Adrenal gland (tissue), 5 donors: Measurements from ENCODE around the gene GALNT7.
A peak's percentile ranks its signal among the peaks of the same experiment; 100 is the strongest.

Experiments used
- POLR2A ChIP-seq, 2 donors: fragments of 450-650 bp; IDR thresholded peaks; one replicate each; pipeline ENCODE4 v1.6.1; 2017; ENCODE audit warnings: antibody characterized with exemption in 2 of 2, mild to moderate bottlenecking in 2 of 2, moderate library complexity in 1 of 2
- TF ChIP-seq, protein P1 (sequence below), 6 experiments: fragments of 450-650 bp in 4 of 6; fragments of 200-600 bp in 2 of 6; sonication (generic) in 1 of 6; IDR thresholded peaks; 1 replicate in 5 of 6; 2 replicates in 1 of 6; pipeline versions ENCODE4 v1.5.1 to v1.8.0; 2016 to 2021; ENCODE audit warnings: antibody characterized with exemption in 6 of 6, mild to moderate bottlenecking in 2 of 6, moderate library complexity in 1 of 6
- donor health status: DM: no; HTN: no; CAD: no.

DNA sequence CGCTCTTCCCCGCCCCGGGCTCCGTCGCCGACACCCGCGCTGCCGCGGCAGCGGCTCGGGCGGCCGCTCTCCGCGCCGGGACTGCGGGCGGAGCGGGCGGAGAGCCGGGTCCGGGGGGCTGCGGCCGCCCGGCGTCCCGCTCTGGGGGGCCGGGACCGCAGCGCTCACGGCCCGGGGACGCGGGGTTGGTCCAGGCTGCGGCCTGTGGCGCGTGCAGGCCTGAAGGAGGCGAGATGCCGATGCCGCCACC, 492 bp downstream of the GALNT7 start:
- TF ChIP-seq, protein P1, sequence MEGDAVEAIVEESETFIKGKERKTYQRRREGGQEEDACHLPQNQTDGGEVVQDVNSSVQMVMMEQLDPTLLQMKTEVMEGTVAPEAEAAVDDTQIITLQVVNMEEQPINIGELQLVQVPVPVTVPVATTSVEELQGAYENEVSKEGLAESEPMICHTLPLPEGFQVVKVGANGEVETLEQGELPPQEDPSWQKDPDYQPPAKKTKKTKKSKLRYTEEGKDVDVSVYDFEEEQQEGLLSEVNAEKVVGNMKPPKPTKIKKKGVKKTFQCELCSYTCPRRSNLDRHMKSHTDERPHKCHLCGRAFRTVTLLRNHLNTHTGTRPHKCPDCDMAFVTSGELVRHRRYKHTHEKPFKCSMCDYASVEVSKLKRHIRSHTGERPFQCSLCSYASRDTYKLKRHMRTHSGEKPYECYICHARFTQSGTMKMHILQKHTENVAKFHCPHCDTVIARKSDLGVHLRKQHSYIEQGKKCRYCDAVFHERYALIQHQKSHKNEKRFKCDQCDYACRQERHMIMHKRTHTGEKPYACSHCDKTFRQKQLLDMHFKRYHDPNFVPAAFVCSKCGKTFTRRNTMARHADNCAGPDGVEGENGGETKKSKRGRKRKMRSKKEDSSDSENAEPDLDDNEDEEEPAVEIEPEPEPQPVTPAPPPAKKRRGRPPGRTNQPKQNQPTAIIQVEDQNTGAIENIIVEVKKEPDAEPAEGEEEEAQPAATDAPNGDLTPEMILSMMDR (IDR thresholded peaks at IDR 0.05), result no peak
- peak in 1 of 2 donors; percentile 33 for TF ChIP-seq POLR2A (IDR thresholded peaks at IDR 0.05)
